Measurements from ENCODE around the gene DNAH2.

The DNAH2 gene

DNA sequence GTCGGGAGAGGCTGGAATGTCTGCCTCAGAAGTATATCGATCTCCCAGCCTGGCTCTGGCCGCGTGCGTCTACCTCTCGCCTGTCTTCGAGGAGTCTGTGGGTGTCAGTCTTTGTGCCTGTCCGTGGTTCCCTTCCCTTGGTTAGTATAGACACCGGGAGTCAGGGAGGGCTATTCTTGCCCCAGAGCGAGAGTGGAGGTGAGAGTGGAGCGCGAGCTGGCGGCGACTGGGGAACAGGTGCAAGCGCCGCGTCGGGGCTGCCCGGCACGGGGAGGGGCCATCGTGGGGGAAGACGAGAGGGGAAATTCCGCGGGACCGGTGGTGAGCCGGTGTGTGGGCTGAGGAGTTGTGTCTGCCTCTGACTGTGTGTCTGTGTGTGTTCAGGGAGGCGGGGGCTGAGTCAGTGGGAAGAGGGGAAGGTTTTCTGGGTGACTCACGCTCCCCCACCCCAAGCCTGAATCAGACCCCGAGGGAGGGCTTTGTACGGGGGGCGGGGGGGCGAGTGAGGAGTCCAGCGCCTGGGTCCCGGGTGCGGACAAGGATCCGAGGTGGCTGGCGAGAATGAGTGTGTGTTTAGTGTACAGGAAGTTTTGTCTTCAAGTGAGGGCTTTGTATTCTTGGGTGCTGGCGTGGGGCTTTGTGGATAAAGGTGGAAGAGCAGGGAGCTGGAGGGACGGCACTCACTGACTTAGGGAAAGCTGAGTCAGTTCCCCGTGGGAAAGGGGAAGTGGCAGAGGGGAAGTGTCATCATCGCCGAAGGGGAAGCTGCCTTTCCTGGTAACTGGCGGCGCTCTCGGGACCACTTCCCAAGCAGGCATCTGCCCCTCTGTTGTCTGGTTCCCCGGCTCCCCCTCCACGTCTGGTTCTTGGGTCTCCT is 125.1 kb downstream of the DNAH2 start:
- TF ChIP-seq POLR2A (IDR thresholded peaks at IDR 0.05; ENCODE audit: low read depth, low read length): peak; percentile 48; the same call in 1 of the 2 replicates
- FAIRE-seq (no peak), DNase-seq (ENCODE audit: insufficient read length, low spot score) (no peak)

DNA sequence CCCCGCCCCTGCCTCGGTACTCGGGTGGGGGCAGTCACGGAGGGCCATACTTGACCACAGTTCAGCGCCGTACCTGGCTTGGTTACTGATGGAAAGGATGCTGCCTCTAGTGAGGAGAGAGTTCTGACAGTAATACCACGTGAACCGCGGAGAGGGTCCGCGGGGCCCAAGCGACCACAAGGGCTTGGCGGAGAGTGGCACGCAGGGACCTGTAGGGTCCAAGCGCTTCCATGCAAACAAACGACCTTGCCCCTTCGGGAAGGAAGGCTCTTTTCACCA is 125.7 kb downstream of the DNAH2 start:
- FAIRE-seq (no peak), DNase-seq (ENCODE audit: insufficient read length, low spot score) (no peak)
- no peak for TF ChIP-seq POLR2A (IDR thresholded peaks at IDR 0.05; ENCODE audit: low read depth, low read length)

DNA sequence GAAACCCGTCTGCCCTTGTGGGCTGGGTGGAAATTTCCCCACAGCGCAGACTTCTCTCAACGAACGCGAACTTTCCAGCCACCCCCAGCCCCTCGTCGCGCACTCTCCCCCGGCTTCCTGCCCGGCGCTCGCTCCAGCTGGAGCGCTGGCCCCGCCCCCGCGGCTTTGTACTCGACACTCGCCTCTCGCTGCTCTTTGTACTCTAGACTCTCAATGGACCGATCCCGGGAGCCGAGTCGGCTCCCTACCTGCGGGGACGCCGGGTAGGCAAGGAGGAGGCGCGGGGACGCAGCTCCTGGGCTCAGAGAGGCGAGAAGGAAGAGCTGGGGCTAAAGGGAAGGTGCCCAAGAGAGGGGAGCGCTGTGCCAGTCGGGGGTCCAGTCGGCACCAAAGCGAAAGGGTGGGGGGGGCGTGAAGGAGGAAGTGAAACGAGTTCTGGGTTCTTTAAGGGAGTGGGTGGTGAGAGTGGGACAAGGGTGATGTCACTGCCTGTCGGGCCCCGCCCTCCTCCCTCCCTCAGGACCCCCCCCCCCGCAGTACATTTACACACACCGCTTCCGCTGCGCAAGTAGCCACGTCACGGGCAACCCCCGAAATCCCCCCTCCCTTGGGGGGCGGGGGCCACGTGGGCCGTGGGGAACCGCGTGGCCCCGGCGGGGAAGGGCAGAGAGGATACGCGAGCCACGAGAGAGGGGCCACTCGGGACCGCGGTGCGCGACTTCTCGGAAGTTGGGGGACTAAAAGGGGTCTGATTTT is 126.2 kb downstream of the DNAH2 start:
- DNase-seq (ENCODE audit: insufficient read length, low spot score) (peak; percentile 83), FAIRE-seq (no peak)
- TF ChIP-seq POLR2A (IDR thresholded peaks at IDR 0.05; ENCODE audit: low read depth, low read length): peak; percentile 25; the same call in 1 of the 2 replicates

DNA sequence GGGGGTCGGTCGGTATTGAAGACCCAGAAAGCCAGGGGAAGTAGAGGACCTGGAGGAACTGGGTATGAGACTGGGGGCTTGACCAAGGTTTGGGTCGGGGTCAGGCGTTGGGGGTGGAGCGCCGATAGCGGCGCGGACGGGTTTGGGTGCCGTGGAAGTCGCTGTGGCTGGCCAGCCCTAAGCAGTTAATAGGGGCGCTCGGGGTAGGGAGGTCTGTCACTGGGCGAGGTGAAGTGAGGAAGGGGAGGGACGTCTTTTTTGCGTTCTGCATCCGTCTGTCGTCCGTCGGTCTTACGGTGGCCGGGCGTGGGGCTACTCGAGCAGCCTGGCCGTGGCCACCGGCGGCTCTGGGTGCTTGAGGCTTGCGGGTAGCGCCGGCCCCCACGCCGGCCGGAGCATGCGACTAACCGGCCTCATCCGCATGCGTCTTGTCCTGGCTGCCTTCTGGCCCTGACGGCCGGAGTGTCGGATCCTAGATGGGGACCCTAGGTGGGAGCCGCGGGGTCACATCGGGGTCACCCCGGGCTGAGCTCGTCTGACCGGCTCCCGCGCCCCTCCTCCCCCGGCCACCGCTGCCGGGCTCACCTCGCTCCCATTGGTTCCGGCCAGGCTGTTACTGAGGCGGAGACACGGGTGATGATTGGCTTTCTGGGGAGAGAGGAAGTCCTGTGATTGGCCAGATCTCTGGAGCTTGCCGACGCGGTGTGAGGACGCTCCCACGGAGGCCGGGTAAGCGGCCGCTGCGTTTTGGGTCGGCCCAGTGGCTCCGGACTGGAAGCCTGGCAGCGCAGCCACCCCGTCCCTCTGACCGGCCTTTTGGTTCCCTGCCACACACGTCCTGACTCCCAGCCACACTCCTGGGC is 127.0 kb downstream of the DNAH2 start:
- FAIRE-seq: peak; percentile 69
- peak; percentile 91 for DNase-seq (ENCODE audit: insufficient read length, low spot score)
- peak; percentile 35; the same call in 1 of the 2 replicates for TF ChIP-seq POLR2A (IDR thresholded peaks at IDR 0.05; ENCODE audit: low read depth, low read length)

DNA sequence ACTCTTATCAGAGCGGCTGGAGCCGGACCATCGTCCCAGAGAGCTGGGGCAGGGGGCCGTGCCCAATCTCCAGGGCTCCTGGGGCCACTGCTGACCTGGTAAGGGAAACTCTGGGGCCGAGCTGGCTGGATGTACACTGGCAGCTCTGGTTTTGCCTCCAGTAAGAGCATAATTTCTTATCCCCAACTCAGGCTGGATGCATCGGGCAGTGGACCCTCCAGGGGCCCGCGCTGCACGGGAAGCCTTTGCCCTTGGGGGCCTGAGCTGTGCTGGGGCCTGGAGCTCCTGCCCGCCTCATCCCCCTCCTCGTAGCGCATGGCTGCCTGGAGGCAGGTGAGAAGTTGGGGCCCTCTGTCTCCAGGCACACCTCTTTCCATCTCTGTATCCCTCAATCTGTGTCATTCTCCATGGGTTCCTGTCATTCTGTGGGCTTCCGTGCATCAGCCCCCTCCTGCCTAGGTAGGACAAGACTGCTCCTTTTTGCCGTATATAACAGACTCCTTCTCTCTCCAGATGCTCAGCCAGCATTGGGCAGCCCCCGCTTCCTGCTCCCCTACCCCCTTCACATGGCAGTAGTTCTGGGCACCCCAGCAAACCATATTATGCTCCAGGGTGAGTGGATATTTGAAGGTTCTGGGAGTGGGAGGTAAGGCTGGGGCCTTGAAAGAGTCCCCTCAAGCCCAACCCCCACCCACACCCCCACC is 128.0 kb downstream of the DNAH2 start:
- no peak for DNase-seq (ENCODE audit: insufficient read length, low spot score)
- FAIRE-seq: no peak
- no peak for TF ChIP-seq POLR2A (IDR thresholded peaks at IDR 0.05; ENCODE audit: low read depth, low read length)

DNA sequence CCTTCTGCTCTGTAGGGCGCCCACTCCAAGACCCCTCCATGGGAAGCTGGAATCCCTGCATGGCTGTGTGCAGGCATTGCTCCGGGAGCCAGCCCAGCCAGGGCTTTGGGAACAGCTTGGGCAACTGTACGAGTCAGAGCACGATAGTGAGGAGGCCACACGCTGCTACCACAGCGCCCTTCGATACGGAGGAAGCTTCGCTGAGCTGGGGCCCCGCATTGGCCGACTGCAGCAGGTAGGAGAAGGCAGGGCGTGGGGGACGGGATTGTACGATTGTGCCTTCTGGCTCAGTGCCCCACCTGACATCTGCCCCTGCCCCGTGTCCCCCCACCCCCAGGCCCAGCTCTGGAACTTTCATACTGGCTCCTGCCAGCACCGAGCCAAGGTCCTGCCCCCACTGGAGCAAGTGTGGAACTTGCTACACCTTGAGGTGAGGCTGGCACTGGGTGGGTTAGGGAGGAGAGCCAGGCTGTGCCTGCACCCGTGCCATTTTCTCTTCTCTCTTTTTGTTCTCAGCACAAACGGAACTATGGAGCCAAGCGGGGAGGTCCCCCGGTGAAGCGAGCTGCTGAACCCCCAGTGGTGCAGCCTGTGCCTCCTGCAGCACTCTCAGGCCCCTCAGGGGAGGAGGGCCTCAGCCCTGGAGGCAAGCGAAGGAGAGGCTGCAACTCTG is 128.7 kb downstream of the DNAH2 start:
- TF ChIP-seq POLR2A (IDR thresholded peaks at IDR 0.05; ENCODE audit: low read depth, low read length): no peak
- DNase-seq (ENCODE audit: insufficient read length, low spot score) (no peak), FAIRE-seq (no peak)

DNA sequence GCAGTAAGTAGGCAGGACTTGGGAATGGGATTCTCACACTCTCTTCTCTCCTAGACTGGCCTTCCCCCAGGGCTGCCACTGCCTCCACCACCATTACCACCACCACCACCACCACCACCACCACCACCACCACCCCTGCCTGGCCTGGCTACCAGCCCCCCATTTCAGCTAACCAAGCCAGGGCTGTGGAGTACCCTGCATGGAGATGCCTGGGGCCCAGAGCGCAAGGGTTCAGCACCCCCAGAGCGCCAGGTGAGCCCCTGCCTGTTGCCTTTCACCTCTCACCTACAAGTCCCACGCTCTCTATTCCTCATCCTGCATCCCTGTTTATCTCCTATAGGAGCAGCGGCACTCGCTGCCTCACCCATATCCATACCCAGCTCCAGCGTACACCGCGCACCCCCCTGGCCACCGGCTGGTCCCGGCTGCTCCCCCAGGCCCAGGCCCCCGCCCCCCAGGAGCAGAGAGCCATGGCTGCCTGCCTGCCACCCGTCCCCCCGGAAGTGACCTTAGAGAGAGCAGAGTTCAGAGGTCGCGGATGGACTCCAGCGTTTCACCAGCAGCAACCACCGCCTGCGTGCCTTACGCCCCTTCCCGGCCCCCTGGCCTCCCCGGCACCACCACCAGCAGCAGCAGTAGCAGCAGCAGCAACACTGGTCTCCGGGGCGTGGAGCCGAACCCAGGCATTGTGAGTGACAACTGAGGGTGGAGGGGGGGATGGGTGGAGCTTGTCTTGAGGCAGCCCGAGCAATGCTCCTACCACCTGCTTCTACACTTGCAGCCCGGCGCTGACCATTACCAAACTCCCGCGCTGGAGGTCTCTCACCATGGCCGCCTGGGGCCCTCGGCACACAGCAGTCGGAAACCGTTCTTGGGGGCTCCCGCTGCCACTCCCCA is 129.5 kb downstream of the DNAH2 start:
- FAIRE-seq (no peak), DNase-seq (ENCODE audit: insufficient read length, low spot score) (no peak)
- TF ChIP-seq POLR2A (IDR thresholded peaks at IDR 0.05; ENCODE audit: low read depth, low read length): no peak

DNA sequence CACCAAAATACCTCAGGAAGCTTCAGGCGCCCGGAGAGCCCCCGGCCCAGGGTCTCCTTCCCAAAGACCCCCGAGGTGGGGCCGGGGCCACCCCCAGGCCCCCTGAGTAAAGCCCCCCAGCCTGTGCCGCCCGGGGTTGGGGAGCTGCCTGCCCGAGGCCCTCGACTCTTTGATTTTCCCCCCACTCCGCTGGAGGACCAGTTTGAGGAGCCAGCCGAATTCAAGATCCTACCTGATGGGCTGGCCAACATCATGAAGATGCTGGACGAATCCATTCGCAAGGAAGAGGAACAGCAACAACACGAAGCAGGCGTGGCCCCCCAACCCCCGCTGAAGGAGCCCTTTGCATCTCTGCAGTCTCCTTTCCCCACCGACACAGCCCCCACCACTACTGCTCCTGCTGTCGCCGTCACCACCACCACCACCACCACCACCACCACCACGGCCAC is 130.6 kb downstream of the DNAH2 start:
- no peak for TF ChIP-seq POLR2A (IDR thresholded peaks at IDR 0.05; ENCODE audit: low read depth, low read length)
- FAIRE-seq (no peak), DNase-seq (ENCODE audit: insufficient read length, low spot score) (no peak)

DNA sequence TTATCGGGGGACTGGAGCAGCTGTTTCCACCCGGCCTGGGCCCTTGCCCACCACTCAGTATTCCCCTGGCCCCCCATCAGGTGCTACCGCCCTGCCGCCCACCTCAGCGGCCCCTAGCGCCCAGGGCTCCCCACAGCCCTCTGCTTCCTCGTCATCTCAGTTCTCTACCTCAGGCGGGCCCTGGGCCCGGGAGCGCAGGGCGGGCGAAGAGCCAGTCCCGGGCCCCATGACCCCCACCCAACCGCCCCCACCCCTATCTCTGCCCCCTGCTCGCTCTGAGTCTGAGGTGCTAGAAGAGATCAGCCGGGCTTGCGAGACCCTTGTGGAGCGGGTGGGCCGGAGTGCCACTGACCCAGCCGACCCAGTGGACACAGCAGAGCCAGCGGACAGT is 131.2 kb downstream of the DNAH2 start:
- TF ChIP-seq POLR2A (IDR thresholded peaks at IDR 0.05; ENCODE audit: low read depth, low read length): no peak

DNA sequence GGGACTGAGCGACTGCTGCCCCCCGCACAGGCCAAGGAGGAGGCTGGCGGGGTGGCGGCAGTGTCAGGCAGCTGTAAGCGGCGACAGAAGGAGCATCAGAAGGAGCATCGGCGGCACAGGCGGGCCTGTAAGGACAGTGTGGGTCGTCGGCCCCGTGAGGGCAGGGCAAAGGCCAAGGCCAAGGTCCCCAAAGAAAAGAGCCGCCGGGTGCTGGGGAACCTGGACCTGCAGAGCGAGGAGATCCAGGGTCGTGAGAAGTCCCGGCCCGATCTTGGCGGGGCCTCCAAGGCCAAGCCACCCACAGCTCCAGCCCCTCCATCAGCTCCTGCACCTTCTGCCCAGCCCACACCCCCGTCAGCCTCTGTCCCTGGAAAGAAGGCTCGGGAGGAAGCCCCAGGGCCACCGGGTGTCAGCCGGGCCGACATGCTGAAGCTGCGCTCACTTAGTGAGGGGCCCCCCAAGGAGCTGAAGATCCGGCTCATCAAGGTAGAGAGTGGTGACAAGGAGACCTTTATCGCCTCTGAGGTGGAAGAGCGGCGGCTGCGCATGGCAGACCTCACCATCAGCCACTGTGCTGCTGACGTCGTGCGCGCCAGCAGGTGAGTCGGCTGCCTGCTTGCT is 131.7 kb downstream of the DNAH2 start:
- no peak for TF ChIP-seq POLR2A (IDR thresholded peaks at IDR 0.05; ENCODE audit: low read depth, low read length)
- FAIRE-seq (no peak), DNase-seq (ENCODE audit: insufficient read length, low spot score) (no peak)

More for the DNA sequence above, 131.2 kb downstream of the DNAH2 start:
- no peak for DNase-seq (ENCODE audit: insufficient read length, low spot score)
- FAIRE-seq: no peak

DNA sequence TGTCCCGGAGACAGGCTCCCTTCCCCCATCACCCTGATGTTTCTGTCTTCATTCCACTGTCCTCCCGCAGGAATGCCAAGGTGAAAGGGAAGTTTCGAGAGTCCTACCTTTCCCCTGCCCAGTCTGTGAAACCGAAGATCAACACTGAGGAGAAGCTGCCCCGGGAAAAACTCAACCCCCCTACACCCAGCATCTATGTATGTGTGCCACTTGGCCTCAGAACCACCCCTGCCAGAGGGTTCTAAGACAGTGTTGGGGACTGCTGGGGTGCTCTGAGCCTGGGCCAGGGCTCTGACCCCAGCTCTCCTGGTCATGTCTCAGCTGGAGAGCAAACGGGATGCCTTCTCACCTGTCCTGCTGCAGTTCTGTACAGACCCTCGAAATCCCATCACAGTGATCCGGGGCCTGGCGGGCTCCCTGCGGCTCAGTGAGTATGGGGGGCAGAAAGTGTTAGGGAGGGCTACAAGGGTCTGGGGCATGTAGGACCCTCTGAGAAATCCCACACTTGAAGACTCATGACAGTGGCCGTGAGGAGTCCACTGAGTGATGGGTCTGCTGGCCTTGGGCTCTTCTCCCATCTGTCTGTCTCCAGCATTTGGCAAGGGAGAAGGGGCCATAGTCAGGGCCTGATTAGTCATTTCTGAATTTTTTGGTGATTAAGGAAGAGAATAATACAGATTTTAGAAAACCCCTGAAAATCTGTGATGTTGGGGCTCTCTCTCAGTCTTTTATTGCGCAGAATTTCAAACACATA is 132.4 kb downstream of the DNAH2 start:
- no peak for FAIRE-seq

More for the DNA sequence above, 132.4 kb downstream of the DNAH2 start:
- no peak for TF ChIP-seq POLR2A (IDR thresholded peaks at IDR 0.05; ENCODE audit: low read depth, low read length)
- no peak for DNase-seq (ENCODE audit: insufficient read length, low spot score)

All from H54 (cell line).